HepG2 (cell line): ENCODE measurements around the gene NAT9. TPM values are rescaled to one million over a fixed set of nuclear protein-coding genes. Genes with fewer than 3 reads are reported as not detected.

Experiments used
- BHLHE40 ChIP-seq: IDR thresholded peaks from 2 replicates; pipeline ENCODE4 v1.6.1; 2011; ENCODE audit warnings: low read length, improper control_type of control experiment
- GATAD1 ChIP-seq: IDR thresholded peaks from 2 replicates; pipeline ENCODE4 v1.6.1; 2016; ENCODE audit warnings: missing genetic modification reagents, missing compliant biosample characterization
- HES4 ChIP-seq: sonication (generic); formaldehyde crosslinking; IDR thresholded peaks from 2 replicates; pipeline ENCODE4 v1.9.0; 2021; ENCODE audit warnings: mild to moderate bottlenecking, missing genetic modification reagents, borderline replicate concordance
- MAZ ChIP-seq, 2 experiments: sonication (generic) in 1 of 2; formaldehyde crosslinking in 1 of 2; IDR thresholded peaks; 2 replicates each; pipeline versions ENCODE4 v1.5.0 to v1.6.1; 2012 to 2020; ENCODE audit warnings: low read depth in 2 of 2, mild to moderate bottlenecking in 2 of 2, borderline replicate concordance in 1 of 2, improper control_type of control experiment in 1 of 2, low read length in 1 of 2, missing genetic modification reagents in 1 of 2, moderate library complexity in 1 of 2
- MIXL1 ChIP-seq: IDR thresholded peaks from 2 replicates; pipeline ENCODE4 v1.6.1; 2016
- MXI1 ChIP-seq: IDR thresholded peaks from 3 replicates; pipeline ENCODE4 v1.6.1; 2012; ENCODE audit warnings: low read depth, low read length, inconsistent platforms, borderline replicate concordance
- ZBTB38 ChIP-seq: sonication (generic); formaldehyde crosslinking; IDR thresholded peaks from 2 replicates; pipeline ENCODE4 v1.5.1; 2020; ENCODE audit warnings: mild to moderate bottlenecking, missing genetic modification reagents
- ZNF614 ChIP-seq: IDR thresholded peaks from 2 replicates; pipeline ENCODE4 v1.6.1; 2018; ENCODE audit warnings: missing biosample characterization, missing genetic modification reagents, inconsistent platforms, borderline replicate concordance
- ZSCAN9 ChIP-seq: IDR thresholded peaks from 2 replicates; pipeline ENCODE4 v1.6.1; 2016; ENCODE audit warnings: borderline replicate concordance
- polyA plus RNA-seq, 8 experiments: library from polyadenylated mRNA; depleted of rRNA in 3 of 8; stranded (reverse) in 7 of 8; unstranded in 1 of 8; fragments of >200 nt; fragmentation: Illumina TruSeq in 4 of 8; extraction: Trizol in 4 of 8; gene quantifications; 2 replicates each; pipeline versions ENCODE4 v1.2.1 to v1.2.3, GENCODE V29; 2011 to 2016; ENCODE audit warnings: low read depth in 4 of 8, missing spikeins in 1 of 8, mixed read lengths in 1 of 8; ENCODE audit not compliant: insufficient read depth in 1 of 8
- total RNA-seq, 5 experiments: library from RNA; depleted of rRNA; stranded (reverse); fragments of >200 nt; fragmentation: Illumina TruSeq; extraction: Trizol; gene quantifications; 2 replicates each; pipeline ENCODE4 v1.2.3, GENCODE V29; 2016; ENCODE audit warnings: low read depth in 1 of 5
- TF ChIP-seq, protein P1 (sequence below): sonication (generic); formaldehyde crosslinking; IDR thresholded peaks from 2 replicates; pipeline ENCODE4 v1.4.0; 2020; ENCODE audit warnings: mild to moderate bottlenecking, missing genetic modification reagents
- TF ChIP-seq, protein P2 (sequence below): sonication (generic); formaldehyde crosslinking; IDR thresholded peaks from 2 replicates; pipeline ENCODE4 v1.4.0; 2020; ENCODE audit warnings: missing genetic modification reagents
- TF ChIP-seq, protein P3 (sequence below): sonication (generic); formaldehyde crosslinking; IDR thresholded peaks from 2 replicates; pipeline ENCODE4 v1.4.0; 2020; ENCODE audit warnings: missing genetic modification reagents
- TF ChIP-seq, protein P4 (sequence below): sonication (generic); formaldehyde crosslinking; conservative IDR thresholded peaks from 2 replicates; pipeline ENCODE4 v1.5.0; 2020; ENCODE audit warnings: missing genetic modification reagents
- TF ChIP-seq, protein P5 (sequence below): IDR thresholded peaks from 2 replicates; pipeline ENCODE4 v1.6.1; 2016; ENCODE audit warnings: low read depth, borderline replicate concordance

The NAT9 gene
- total and polyA plus RNA-seq, 2 of the 13 experiments (the other 11 are each of a cell fraction or from before 2014, with no cell fraction given): 39.7 to 44.2 TPM

DNA sequence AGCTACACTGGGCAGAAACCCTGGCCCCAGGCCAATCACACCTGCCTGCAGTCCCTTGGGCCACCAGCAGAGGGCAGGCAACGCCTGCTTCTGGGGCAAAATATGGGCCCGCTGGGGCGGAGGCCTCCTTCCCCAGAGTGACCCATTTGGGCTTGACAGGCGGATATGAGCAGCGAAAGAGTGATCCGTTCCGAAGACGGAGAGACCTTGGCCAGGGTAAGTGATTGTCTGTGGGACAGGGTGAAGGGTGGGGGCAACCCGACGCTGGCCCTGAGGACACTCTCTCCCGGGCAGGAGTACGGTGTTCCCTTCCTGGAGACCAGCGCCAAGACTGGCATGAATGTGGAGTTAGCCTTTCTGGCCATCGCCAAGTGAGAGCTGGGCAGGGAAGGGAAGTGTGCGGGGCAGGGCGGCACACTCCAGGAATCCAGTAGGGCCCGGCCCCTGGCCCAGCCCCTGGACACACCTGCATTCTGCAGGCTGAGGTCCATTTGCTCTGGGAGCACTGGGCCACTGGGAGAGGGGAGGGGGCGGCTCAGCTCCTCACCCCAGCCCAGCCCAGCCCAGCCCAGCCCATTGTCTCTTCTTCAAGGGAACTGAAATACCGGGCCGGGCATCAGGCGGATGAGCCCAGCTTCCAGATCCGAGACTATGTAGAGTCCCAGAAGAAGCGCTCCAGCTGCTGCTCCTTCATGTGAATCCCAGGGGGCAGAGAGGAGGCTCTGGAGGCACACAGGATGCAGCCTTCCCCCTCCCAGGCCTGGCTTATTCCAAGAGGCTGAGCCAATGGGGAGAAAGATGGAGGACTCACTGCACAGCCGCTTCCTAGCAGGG, 31.2 kb downstream of the NAT9 start (continued):
- TF ChIP-seq, protein P1, sequence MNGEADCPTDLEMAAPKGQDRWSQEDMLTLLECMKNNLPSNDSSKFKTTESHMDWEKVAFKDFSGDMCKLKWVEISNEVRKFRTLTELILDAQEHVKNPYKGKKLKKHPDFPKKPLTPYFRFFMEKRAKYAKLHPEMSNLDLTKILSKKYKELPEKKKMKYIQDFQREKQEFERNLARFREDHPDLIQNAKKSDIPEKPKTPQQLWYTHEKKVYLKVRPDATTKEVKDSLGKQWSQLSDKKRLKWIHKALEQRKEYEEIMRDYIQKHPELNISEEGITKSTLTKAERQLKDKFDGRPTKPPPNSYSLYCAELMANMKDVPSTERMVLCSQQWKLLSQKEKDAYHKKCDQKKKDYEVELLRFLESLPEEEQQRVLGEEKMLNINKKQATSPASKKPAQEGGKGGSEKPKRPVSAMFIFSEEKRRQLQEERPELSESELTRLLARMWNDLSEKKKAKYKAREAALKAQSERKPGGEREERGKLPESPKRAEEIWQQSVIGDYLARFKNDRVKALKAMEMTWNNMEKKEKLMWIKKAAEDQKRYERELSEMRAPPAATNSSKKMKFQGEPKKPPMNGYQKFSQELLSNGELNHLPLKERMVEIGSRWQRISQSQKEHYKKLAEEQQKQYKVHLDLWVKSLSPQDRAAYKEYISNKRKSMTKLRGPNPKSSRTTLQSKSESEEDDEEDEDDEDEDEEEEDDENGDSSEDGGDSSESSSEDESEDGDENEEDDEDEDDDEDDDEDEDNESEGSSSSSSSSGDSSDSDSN (CRISPR knock-in tag): no peak; the same call in 1 of the 2 replicates
- 0 out of 2 replicates have a peak, but pooled peaks have one; percentile 57 for TF ChIP-seq ZSCAN9 (CRISPR knock-in tag)
- TF ChIP-seq HES4 (CRISPR knock-in tag): no peak
- peak; percentile 72; the same call in 1 of the 2 replicates for TF ChIP-seq MIXL1 (CRISPR knock-in tag)
- TF ChIP-seq ZNF614 (CRISPR knock-in tag): peak; percentile 81; the same call in 1 of the 2 replicates
- TF ChIP-seq, protein P2, sequence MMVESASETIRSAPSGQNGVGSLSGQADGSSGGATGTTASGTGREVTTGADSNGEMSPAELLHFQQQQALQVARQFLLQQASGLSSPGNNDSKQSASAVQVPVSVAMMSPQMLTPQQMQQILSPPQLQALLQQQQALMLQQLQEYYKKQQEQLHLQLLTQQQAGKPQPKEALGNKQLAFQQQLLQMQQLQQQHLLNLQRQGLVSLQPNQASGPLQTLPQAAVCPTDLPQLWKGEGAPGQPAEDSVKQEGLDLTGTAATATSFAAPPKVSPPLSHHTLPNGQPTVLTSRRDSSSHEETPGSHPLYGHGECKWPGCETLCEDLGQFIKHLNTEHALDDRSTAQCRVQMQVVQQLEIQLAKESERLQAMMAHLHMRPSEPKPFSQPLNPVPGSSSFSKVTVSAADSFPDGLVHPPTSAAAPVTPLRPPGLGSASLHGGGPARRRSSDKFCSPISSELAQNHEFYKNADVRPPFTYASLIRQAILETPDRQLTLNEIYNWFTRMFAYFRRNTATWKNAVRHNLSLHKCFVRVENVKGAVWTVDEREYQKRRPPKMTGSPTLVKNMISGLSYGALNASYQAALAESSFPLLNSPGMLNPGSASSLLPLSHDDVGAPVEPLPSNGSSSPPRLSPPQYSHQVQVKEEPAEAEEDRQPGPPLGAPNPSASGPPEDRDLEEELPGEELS: 0 out of 2 replicates have a peak, but pooled peaks have one; percentile 35
- TF ChIP-seq MAZ (IDR thresholded peaks at IDR 0.05; ENCODE audit: borderline replicate concordance, low read depth, low read length): peak; percentile 76
- peak; percentile 79; the same call in 1 of the 2 replicates for TF ChIP-seq MAZ (CRISPR knock-in tag; IDR thresholded peaks at IDR 0.05; ENCODE audit: low read depth)
- TF ChIP-seq ZBTB38: peak; percentile 14; the same call in 1 of the 2 replicates
- TF ChIP-seq, protein P3, sequence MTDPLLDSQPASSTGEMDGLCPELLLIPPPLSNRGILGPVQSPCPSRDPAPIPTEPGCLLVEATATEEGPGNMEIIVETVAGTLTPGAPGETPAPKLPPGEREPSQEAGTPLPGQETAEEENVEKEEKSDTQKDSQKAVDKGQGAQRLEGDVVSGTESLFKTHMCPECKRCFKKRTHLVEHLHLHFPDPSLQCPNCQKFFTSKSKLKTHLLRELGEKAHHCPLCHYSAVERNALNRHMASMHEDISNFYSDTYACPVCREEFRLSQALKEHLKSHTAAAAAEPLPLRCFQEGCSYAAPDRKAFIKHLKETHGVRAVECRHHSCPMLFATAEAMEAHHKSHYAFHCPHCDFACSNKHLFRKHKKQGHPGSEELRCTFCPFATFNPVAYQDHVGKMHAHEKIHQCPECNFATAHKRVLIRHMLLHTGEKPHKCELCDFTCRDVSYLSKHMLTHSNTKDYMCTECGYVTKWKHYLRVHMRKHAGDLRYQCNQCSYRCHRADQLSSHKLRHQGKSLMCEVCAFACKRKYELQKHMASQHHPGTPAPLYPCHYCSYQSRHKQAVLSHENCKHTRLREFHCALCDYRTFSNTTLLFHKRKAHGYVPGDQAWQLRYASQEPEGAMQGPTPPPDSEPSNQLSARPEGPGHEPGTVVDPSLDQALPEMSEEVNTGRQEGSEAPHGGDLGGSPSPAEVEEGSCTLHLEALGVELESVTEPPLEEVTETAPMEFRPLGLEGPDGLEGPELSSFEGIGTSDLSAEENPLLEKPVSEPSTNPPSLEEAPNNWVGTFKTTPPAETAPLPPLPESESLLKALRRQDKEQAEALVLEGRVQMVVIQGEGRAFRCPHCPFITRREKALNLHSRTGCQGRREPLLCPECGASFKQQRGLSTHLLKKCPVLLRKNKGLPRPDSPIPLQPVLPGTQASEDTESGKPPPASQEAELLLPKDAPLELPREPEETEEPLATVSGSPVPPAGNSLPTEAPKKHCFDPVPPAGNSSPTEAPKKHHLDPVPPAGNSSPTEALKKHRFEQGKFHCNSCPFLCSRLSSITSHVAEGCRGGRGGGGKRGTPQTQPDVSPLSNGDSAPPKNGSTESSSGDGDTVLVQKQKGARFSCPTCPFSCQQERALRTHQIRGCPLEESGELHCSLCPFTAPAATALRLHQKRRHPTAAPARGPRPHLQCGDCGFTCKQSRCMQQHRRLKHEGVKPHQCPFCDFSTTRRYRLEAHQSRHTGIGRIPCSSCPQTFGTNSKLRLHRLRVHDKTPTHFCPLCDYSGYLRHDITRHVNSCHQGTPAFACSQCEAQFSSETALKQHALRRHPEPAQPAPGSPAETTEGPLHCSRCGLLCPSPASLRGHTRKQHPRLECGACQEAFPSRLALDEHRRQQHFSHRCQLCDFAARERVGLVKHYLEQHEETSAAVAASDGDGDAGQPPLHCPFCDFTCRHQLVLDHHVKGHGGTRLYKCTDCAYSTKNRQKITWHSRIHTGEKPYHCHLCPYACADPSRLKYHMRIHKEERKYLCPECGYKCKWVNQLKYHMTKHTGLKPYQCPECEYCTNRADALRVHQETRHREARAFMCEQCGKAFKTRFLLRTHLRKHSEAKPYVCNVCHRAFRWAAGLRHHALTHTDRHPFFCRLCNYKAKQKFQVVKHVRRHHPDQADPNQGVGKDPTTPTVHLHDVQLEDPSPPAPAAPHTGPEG (CRISPR knock-in tag): 0 out of 2 replicates have a peak, but pooled peaks have one; percentile 48
- TF ChIP-seq, protein P4, sequence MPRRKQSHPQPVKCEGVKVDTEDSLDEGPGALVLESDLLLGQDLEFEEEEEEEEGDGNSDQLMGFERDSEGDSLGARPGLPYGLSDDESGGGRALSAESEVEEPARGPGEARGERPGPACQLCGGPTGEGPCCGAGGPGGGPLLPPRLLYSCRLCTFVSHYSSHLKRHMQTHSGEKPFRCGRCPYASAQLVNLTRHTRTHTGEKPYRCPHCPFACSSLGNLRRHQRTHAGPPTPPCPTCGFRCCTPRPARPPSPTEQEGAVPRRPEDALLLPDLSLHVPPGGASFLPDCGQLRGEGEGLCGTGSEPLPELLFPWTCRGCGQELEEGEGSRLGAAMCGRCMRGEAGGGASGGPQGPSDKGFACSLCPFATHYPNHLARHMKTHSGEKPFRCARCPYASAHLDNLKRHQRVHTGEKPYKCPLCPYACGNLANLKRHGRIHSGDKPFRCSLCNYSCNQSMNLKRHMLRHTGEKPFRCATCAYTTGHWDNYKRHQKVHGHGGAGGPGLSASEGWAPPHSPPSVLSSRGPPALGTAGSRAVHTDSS (CRISPR knock-in tag): no peak
- TF ChIP-seq MXI1: peak; percentile 46; the same call in 1 of the 3 replicates
- TF ChIP-seq BHLHE40: peak; percentile 51; the same call in 1 of the 2 replicates
- TF ChIP-seq, protein P5, sequence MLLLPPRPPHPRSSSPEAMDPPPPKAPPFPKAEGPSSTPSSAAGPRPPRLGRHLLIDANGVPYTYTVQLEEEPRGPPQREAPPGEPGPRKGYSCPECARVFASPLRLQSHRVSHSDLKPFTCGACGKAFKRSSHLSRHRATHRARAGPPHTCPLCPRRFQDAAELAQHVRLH: peak; percentile 92; the same call in 1 of the 2 replicates
- TF ChIP-seq GATAD1 (CRISPR knock-in tag): peak; percentile 64; the same call in 1 of the 2 replicates
